ENCODE data around the gene ATP5F1D. TPM values are rescaled to one million over a fixed set of nuclear protein-coding genes. Genes with fewer than 3 reads are reported as not detected.

ATP5F1D gene
- total RNA-seq, 6 donors from 2014 or later = 56.0 to 187 (median 113) TPM

- Histone ChIP-seq H3K27me3 (peaks cover 0 to 60% (median 22%) of the 10 kb centered on the region in 4 donors), H3K27ac (no peak overlapping the region), H3K36me3 (no peaks in the 10 kb centered on the region), H3K9me3 (no peaks in the 10 kb centered on the region), H3K4me1 (peaks cover 5 to 27% (median 14%) of the 10 kb centered on the region in 4 donors), H3K4me3 (no peak overlapping the region)
- TF ChIP-seq CTCF (IDR thresholded peaks at IDR 0.05) = no peak
- TF ChIP-seq POLR2A (IDR thresholded peaks at IDR 0.05) = no peak
- TF ChIP-seq POLR2AphosphoS5 (IDR thresholded peaks at IDR 0.05) = no peak
- TF ChIP-seq EP300 (IDR thresholded peaks at IDR 0.05) = no peak
- ATAC-seq (ENCODE audit: low FRiP score in 2 of 2) = no peak
- WGBS, 2 donors = 21 to 28% methylated on average over 12 to 39 of the region's 55 CpGs
- DNase-seq = peak in 1 of 2 donors; percentile 77
Observed at GRCh38 chr19:1287354-1288225, 46.0 kb downstream of the ATP5F1D start.

- ATAC-seq (ENCODE audit: low FRiP score in 2 of 2) (no peak), DNase-seq (no peak)
- H3K4me3 ChIP-seq = no peak overlapping the region
- H3K4me1 ChIP-seq = peaks cover 5 to 27% (median 14%) of the 10 kb centered on the region in 4 donors
- H3K27ac ChIP-seq = no peak overlapping the region
- no peaks in the 10 kb centered on the region for H3K36me3 ChIP-seq
- TF ChIP-seq POLR2A (IDR thresholded peaks at IDR 0.05) = no peak
- TF ChIP-seq CTCF (IDR thresholded peaks at IDR 0.05) = no peak
- TF ChIP-seq EP300 (IDR thresholded peaks at IDR 0.05) = no peak
- no peak for TF ChIP-seq POLR2AphosphoS5 (IDR thresholded peaks at IDR 0.05)
- H3K27me3 ChIP-seq = peaks cover 0 to 58% (median 23%) of the 10 kb centered on the region in 4 donors
- no peaks in the 10 kb centered on the region for H3K9me3 ChIP-seq
- 84 to 89% methylated on average over 8 to 16 of the region's 18 CpGs for WGBS, 2 donors
Observed at GRCh38 chr19:1288226-1288612, 46.7 kb downstream of the ATP5F1D start.

- DNase-seq (no peak), ATAC-seq (ENCODE audit: low FRiP score in 2 of 2) (no peak)
- H3K4me3 ChIP-seq = no peak overlapping the region
- H3K36me3 ChIP-seq = no peaks in the 10 kb centered on the region
- H3K27ac ChIP-seq = no peak overlapping the region
- no peaks in the 10 kb centered on the region for H3K9me3 ChIP-seq
- TF ChIP-seq POLR2A (IDR thresholded peaks at IDR 0.05) (no peak), CTCF (IDR thresholded peaks at IDR 0.05) (no peak), POLR2AphosphoS5 (IDR thresholded peaks at IDR 0.05) (no peak), EP300 (IDR thresholded peaks at IDR 0.05) (no peak)
- peaks cover 0 to 52% (median 22%) of the 10 kb centered on the region in 4 donors for H3K27me3 ChIP-seq
- H3K4me1 ChIP-seq = peaks cover 5 to 27% (median 14%) of the 10 kb centered on the region in 4 donors
- 89 to 91% methylated on average over 22 to 33 of the region's 41 CpGs for WGBS, 2 donors
Observed at GRCh38 chr19:1288833-1289685, 47.5 kb downstream of the ATP5F1D start.

- H3K27me3 ChIP-seq = peaks cover 0 to 52% (median 24%) of the 10 kb centered on the region in 4 donors
- TF ChIP-seq POLR2A (IDR thresholded peaks at IDR 0.05) (no peak), CTCF (IDR thresholded peaks at IDR 0.05) (no peak), EP300 (IDR thresholded peaks at IDR 0.05) (no peak), POLR2AphosphoS5 (IDR thresholded peaks at IDR 0.05) (no peak)
- ATAC-seq (ENCODE audit: low FRiP score in 2 of 2) (no peak), DNase-seq (peak in 1 of 2 donors; percentile 72)
- 73 to 80% methylated on average over 16 to 17 of the region's 19 CpGs for WGBS, 2 donors
- peaks cover 5 to 27% (median 14%) of the 10 kb centered on the region in 4 donors for H3K4me1 ChIP-seq
- no peaks in the 10 kb centered on the region for H3K36me3 ChIP-seq
- no peak overlapping the region for H3K27ac ChIP-seq
- no peaks in the 10 kb centered on the region for H3K9me3 ChIP-seq
- no peak overlapping the region for H3K4me3 ChIP-seq
Observed at GRCh38 chr19:1289686-1290025, 48.1 kb downstream of the ATP5F1D start.

Data from upper lobe of left lung (tissue), 6 donors.